H4 (cell line): Measurements from ENCODE around the gene RNF34. TPM values are rescaled to one million over a fixed set of nuclear protein-coding genes. Genes with fewer than 3 reads are reported as not detected.
A peak's percentile ranks its signal among the peaks of the same experiment; 100 is the strongest.
"Not testable (repeated sequence)": the region's sequence is repeated elsewhere in the genome, so short reads cannot be mapped to it uniquely, and the experiment has no call there.

Source experiments
- DNase-seq: peaks from one replicate; pipeline ENCODE4 v3.0.0-alpha.2; 2015; ENCODE audit warnings: low spot score
- total RNA-seq: library from RNA; depleted of rRNA; stranded (reverse); fragments of >200 nt; shearing (Covaris generic); gene quantifications from 2 replicates; pipeline ENCODE4 v1.2.3, GENCODE V29; 2014; rRNA removed

The RNF34 gene
- total RNA-seq = 51.1 and 54.5 TPM in 2 replicates

DNA sequence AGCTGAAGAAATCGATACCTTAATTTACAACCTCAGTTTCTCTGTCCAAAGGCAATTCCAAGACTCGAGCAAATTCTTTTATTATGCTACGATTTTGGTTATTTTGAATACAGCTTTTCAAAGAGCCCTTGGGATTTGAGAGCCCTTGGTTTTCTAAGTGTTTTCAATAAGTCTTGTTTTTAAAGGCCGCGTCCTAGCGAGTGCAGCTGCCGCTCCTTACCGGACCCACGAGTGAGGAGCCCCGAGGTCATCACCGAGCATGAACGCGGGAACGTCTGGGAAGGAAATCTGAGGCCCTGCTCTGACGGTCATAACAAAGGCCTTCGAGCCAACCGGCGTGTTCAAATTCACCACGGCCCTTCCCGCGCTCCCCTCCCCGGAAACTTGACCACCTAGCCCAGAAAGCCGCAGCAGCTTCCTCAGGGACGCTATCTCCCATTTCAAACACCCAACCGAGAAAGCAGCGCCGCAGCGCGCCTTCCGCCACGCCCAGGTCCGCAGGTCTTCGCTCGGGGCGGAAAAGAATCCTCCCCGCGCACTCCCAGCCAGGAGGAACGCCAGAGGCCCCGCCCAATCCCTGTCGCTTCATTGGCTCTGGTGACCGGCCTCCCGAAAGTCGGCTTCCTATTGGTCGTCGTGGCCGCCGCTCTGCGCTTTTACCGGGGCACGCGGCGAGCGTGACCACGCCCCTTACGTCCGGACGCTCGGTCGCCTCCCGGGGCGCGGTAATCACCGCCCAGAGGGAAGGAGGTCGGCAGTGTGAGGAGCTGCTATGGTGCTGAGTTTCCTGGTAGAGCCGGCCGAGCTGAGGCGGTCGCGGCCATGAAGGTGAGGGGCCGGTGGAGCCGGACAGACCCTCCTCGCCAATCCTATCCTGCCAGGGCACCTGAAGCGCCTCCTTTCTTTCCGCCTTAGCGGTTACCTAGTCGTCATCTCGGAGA lies at the start of gene RNF34:
Gene RNF34 (plus strand): TSS at position 728 of the 941 bp plus-strand sequence. CDS start 95 bp downstream, at position 823.
- peak; percentile 96 for DNase-seq

DNA sequence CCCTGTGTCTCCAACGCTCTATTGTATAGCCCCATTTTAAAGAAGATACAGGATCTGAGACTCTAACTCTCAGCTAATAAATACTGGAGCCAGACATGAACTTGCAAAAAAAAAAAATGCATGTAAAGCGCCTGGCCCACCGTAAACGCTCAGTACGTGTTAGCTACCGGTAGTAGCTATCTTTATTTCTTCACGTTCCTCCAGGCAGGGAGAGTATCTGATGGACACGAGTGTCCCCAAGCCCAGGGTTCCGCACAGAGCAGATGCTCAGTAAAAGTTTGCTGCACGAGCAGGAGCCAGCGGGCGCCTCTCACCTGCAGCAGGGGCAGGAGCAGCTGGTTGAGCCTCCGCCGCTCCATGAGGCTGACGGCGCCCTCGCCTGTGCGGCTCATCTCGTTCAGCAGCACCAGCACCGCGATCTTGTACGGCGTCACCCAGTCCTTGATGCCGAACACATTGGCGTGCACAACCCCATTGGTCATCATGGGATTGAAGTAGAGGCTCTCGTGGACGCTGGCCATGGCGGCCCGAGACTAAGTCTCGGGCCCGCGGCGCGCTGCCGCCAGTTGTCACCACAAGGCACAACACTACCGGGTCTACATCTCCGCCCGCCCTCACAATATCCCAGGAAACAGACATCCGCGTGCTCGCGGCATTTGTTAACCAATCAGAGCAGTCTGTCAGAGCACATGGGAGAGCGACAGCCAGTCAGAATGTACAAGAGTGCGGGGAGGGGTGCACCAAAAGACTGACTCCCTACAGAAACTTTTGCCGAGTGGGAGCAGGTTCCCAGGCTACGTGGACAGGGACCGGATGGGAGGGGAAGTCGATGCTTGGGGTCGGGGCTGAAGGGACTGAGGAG lies 47.9 kb upstream of the RNF34 start, which contains the start of gene ANAPC5:
Gene ANAPC5 (minus strand): TSS at position 592 of the 862 bp plus-strand sequence. CDS start 71 bp downstream, at position 521.
- peak; percentile 99 for DNase-seq

DNA sequence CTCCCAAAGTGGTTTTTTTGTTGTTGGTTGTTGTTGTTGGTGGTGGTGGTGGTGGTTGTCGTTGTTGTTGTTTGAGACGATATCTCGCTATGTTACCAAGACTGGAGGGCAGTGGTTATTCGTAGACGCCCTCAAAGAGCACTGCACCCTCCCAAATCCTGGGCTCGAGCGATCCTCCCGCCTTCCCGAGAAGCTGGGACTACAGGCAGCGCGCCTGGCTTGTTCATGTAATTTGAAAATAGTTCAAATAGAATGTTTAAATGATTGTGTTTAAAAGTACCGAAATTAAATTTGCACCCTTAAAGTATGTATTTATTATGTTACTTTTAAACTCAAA lies 47.3 kb upstream of the RNF34 start:
- DNase-seq = no peak

DNA sequence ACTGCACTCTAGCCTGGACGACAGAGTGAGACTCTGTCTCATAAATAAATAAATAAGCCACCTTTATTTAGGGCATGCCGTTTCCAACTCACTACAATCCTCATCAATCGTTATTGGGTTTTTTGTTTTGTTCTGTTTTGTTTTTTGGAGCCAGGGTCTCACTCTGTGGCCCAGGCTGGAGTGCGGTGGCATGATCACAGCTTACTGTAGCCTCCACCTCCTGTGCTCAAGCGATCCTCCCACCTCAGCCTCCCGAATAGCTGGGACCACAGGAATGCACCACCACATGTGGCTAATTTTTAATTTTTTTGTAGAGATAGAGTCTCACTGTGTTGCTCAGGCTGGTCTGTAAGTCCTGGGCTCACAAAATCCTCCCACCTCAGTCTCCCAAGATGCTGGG lies 44.1 kb upstream of the RNF34 start:
- no peak for DNase-seq

DNA sequence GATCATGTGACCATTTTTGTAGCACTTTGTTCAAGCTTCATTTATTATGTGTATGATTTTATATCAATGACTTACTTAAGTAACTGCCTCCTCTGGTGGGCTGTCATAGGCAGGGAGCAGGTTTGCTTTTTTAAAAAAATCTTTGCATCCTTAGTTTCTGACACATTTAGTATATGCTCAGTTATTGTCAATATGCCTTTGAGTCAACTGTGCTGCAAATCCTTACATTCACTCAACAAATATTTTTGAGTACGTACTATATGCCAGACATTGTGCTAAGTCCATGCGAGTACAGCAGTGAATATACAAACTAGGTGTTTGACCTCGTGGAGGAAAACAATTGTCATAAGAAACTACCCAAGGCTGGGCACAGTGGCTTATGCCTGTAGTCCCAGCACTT lies 43.3 kb upstream of the RNF34 start:
- DNase-seq = no peak

- DNase-seq = no peak
Observed at GRCh38 chr12:121357331-121357730, 42.6 kb upstream of the RNF34 start.

GRCh38 chr12:121358073-121358472 lies 41.8 kb upstream of the RNF34 start:
- DNase-seq = no peak

- DNase-seq = peak; percentile 17
Observed at GRCh38 chr12:121364683-121365121, 35.2 kb upstream of the RNF34 start.

DNA sequence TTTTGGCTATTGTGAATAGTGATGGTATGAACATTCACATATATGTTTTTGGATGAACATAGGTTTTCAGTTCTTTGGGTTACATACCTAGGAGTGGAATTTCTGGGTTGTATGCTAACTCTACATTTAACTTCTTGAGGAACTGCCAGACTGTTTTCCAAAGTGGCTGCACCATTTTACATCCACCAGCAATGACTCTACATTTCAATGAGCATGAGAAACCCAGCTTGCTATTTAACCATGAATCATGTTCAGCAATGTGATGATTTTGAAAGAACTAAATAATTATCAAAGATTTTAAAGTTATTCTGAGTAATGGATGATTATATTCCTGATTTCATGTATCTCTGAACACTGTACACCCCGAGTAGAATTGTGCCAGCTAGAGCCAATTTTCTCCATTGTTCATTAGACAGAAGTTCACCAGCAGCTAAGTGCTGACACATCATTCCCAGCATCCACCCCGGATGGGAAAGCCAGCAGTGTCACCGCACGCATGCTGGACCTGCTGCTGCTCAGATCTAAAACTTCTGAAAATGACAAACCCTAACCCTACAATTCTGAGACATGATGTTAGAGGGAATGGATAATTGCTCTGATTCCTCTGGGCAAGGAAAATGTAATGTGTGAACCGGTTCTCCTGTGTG lies 34.4 kb upstream of the RNF34 start:
- no peak for DNase-seq

- no peak for DNase-seq
Observed at GRCh38 chr12:121366063-121366459, 33.9 kb upstream of the RNF34 start.

DNA sequence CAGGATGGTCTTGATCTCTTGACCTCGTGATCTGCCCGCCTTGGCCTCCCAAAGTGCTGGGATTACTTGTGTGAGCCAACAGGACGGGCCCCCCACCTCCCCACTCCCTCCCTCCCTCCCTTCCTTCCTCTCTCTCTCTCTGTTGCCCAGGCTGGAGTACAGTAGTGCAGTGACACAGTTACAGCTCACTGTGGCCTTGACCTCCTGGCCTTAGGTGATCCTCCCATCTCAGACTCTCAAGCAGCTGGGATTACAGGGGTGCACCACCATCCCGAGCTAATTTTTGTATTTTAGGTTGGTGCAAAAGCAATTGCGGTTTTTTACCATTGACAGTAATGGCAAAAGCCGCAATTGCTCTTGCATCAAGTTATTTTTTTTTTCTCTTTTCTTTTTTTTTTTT lies 28.5 kb upstream of the RNF34 start:
- DNase-seq = no peak

GRCh38 chr12:121373755-121374154 lies 26.2 kb upstream of the RNF34 start:
- DNase-seq = no peak

DNA sequence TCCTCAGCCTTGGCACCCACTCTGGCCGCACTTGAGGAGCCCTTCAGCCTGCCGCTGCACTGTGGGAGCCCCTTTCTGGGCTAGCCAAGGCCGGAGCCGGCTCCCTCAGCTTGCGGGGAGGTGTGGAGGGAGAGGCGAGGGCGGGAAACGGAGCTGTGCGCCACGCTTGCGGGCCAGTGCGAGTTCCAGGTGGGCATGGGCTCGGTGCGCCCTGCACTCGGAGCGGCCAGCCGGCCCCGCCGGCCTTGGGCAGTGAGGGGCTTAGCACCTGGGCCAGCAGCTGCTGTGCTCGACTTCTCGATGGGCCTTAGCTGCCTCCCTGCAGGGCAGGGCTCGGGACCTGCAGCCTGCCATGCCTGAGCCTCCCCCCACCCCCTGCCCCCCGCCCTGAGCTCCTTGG lies 25.6 kb upstream of the RNF34 start:
- not testable (repeated sequence) for DNase-seq

- not testable (repeated sequence) for DNase-seq
Observed at GRCh38 chr12:121374945-121375584, 24.9 kb upstream of the RNF34 start.

DNA sequence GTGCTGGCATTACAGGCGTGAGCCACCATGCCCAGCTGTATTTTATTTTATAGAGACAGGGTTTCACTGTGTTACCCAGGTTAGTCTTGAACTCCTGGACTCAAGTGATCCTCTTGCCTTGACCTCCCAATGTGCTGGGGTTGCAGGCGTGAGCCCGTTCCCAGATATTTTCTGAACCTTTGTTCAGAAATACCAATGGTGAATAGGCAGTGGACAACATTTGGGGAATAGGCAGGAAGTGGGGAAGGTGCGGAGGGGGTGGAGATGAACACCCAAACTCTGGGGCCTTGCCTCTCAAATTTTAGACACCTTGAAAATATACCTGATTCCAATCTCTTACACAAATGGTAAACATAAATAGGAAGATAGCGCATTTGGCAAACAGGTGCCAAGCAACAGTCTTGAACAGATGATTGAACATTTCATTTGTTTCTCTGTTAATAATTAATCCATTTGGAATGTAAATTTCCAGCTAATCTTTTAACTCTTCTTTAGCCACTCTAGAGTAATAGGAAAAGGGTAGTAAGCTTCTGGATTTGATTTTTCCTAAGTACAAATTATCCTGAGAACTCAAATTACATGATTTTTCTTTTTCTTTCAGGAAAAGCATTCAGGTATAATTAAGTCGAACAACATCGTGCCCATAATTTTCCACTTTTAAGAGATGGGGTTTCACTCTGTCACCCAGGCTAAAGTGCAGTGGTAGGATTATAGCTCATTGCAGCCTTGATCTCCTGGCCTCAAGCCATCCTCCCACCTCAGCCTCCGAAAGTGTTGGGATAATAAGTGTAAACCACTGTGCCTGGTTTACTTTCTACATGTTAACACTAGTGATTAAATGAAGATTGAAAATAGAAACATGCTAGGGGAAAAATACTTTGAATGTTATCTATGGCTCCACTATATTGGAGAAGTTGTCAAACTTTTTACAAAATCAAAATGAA lies 22.9 kb upstream of the RNF34 start:
- DNase-seq = no peak

- no peak for DNase-seq
Observed at GRCh38 chr12:121378736-121379135, 21.2 kb upstream of the RNF34 start.

DNA sequence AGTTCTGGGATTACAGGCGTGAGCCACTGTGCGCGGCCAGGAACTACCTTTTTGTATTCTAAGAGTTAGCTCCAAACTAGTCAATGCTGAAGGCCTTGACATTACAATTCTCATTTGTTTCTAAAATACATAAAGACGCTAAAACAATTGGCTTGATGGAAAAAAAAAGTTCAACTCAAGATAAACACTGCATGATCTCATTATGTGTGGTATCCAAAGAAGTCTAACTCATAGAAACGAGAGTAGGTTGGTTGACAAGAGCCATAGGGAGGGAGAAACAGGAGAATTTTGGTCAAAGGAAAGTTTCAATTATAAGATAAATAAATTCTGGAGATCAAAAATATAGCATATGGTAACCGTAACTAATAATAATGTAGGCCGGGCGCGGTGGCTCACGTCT lies 20.0 kb upstream of the RNF34 start:
- no peak for DNase-seq

DNA sequence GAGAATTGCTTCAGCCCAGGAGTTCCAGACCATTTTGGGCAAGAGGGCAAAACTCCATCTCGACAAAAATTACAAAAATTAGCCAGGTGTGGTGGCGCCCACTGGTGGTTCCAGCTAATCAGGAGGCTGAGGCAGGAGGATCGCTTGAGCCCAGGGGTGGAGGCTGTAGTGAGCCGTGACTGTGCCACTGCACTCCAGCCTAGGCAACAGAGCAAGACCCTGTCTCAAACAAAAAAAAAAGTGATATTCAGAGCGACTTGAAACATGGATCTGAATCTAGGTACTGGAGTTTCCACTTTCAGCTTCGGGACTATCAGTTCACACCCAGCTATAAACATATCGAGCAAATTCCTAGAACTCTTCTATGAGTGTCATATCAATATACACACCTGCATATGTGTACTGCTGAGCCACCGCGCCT lies 16.3 kb upstream of the RNF34 start:
- DNase-seq = no peak

GRCh38 chr12:121384891-121385290 lies 15.0 kb upstream of the RNF34 start:
- DNase-seq = not testable (repeated sequence)

GRCh38 chr12:121388421-121388981 lies 11.4 kb upstream of the RNF34 start:
- peak; percentile 60 for DNase-seq
